ENCODE measurements around the gene SKA1.

SKA1 gene

DNA sequence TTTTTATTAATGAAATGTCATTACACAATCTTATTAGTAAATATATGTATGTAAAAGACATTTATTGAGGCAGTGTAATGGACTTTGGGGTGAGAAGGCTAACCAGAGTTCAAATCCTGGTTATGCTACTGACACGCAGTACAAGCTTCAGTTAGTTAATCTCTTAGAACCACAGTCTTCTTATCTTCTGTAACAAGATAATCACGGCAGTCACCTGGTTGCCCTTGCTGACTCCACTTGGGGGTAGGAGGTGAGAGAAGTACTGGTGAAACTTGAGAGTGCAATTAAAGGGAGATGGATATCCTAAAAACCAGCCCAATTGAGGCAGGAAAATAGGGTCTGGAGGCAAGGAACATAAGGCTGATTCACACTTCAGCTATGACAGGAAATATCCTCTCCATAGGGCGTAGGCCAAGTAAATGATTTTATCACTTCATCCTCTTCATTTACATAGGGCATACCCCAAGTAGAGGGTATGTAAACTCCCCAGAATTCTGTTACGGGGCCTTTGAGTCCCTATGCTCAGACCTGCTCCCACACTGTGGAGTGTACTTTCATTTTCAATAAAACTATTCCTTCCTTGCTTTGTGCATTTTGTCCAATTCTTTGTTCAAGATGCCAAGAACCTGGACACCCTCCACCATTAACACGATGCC is 21.3 kb downstream of the SKA1 start (continued):
- TF ChIP-seq MZF1 (tag by site-specific recombination; IDR thresholded peaks at IDR 0.05; ENCODE audit: borderline replicate concordance) (no peak), HOXC10 (CRISPR knock-in tag; IDR thresholded peaks at IDR 0.05) (no peak), BCL11A (tag by site-specific recombination; IDR thresholded peaks at IDR 0.05; ENCODE audit: low read depth) (no peak), ZNF548 (tag by site-specific recombination; IDR thresholded peaks at IDR 0.05) (no peak), TRIM28 (IDR thresholded peaks at IDR 0.05; ENCODE audit: borderline replicate concordance, low read length) (no peak), ZNF2 (tag by site-specific recombination; IDR thresholded peaks at IDR 0.05) (no peak), ZNF404 (tag by site-specific recombination; IDR thresholded peaks at IDR 0.05) (no peak)

DNA sequence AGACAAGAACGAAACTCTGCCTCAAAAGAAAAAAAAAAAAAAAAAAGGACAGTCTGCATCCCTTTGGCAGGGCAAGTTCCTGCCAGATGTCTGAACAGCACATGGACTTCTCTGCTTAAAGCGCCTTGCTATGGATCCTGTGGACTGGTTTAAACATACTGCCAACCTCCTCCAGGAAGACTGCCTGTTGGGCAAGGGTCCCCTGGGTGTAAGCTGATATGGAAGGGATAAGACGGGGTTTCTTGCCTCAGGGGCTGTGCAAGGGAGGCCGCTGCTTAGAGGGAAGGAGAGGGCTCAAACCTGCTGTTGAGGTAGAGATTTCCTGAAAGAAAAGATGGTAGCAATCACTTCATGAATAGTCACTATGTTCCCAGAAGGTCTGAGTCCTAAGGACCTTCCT is 22.2 kb downstream of the SKA1 start:
- Histone ChIP-seq H3K27ac (ENCODE audit: extremely low read depth, low read depth, low read length) (no peak overlapping the region), H3K36me3 (ENCODE audit: control insufficient read depth in 2 of 2, insufficient read depth in 1 of 2, low read length in 2 of 2) (peaks cover 11 to 14% of the 10 kb centered on the region in 2 experiments), H3K4me1 (ENCODE audit: control insufficient read depth, insufficient read depth, low read length) (peaks cover 3% of the 10 kb centered on the region; the same call in 1 of the 2 replicates), H3K9me3 (ENCODE audit: control insufficient read depth, insufficient read depth, low read depth, low read length) (no peaks in the 10 kb centered on the region), H3K4me3 (ENCODE audit: low read depth, low read length) (no peak overlapping the region)
- CTCF ChIA-PET: interaction anchor here (0.7 kb wide), 1 partner anchor 23 kb away, joined by 5 read pairs; no protein-coding TSS in a partner anchor
- TF ChIP-seq ZNF600 (tag by site-specific recombination; IDR thresholded peaks at IDR 0.05) (peak; percentile 32; the same call in 1 of the 2 replicates), ZNF670 (tag by site-specific recombination; IDR thresholded peaks at IDR 0.05; ENCODE audit: low read depth) (no peak), OVOL3 (tag by site-specific recombination; IDR thresholded peaks at IDR 0.05) (no peak), ZNF423 (tag by site-specific recombination; IDR thresholded peaks at IDR 0.05) (no peak)
- POLR2A ChIA-PET: no interaction called here

GRCh38 chr18:50398099-50398498 is 23.3 kb downstream of the SKA1 start:
- POLR2A ChIA-PET: interaction anchor here (0.5 to 1.4 kb wide), 3 partner anchors 24 to 408 kb away, joined by 3 to 4 read pairs (median 4); partner anchors contain the start of gene SKA1
- Histone ChIP-seq H3K4me1 (ENCODE audit: control insufficient read depth, insufficient read depth, low read length) (peaks cover 4% of the 10 kb centered on the region; the same call in 1 of the 2 replicates), H3K36me3 (ENCODE audit: control insufficient read depth in 2 of 2, insufficient read depth in 1 of 2, low read length in 2 of 2) (peaks cover 3 to 11% of the 10 kb centered on the region in 2 experiments), H3K27ac (ENCODE audit: extremely low read depth, low read depth, low read length) (no peak overlapping the region), H3K4me3 (ENCODE audit: low read depth, low read length) (no peak overlapping the region), H3K9me3 (ENCODE audit: control insufficient read depth, insufficient read depth, low read depth, low read length) (no peaks in the 10 kb centered on the region)
- CTCF ChIA-PET: interaction anchor here (0.7 kb wide), 2 partner anchors 12 to 297 kb away, joined by 4 read pairs; no protein-coding TSS in a partner anchor
- TF ChIP-seq GLI2 (tag by site-specific recombination; IDR thresholded peaks at IDR 0.05; ENCODE audit: borderline replicate concordance, low read depth): no peak
- no peak for TF ChIP-seq ZSCAN23 (tag by site-specific recombination; IDR thresholded peaks at IDR 0.05)
- no peak for TF ChIP-seq ZNF549 (tag by site-specific recombination; IDR thresholded peaks at IDR 0.05)
- TF ChIP-seq, protein P1, sequence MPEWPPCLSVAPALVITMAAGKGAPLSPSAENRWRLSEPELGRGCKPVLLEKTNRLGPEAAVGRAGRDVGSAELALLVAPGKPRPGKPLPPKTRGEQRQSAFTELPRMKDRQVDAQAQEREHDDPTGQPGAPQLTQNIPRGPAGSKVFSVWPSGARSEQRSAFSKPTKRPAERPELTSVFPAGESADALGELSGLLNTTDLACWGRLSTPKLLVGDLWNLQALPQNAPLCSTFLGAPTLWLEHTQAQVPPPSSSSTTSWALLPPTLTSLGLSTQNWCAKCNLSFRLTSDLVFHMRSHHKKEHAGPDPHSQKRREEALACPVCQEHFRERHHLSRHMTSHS (tag by site-specific recombination; IDR thresholded peaks at IDR 0.05): no peak
- TF ChIP-seq ZNF292 (tag by site-specific recombination; IDR thresholded peaks at IDR 0.05; ENCODE audit: borderline replicate concordance, low read depth): no peak
- no peak for TF ChIP-seq ZNF394 (tag by site-specific recombination; IDR thresholded peaks at IDR 0.05; ENCODE audit: borderline replicate concordance)
- TF ChIP-seq ZNF600 (tag by site-specific recombination; IDR thresholded peaks at IDR 0.05): no peak
- no peak for TF ChIP-seq HOXC10 (CRISPR knock-in tag; IDR thresholded peaks at IDR 0.05)
- TF ChIP-seq ZSCAN16 (tag by site-specific recombination; IDR thresholded peaks at IDR 0.05): no peak
- TF ChIP-seq ZNF561 (tag by site-specific recombination; IDR thresholded peaks at IDR 0.05; ENCODE audit: borderline replicate concordance): no peak
- no peak for TF ChIP-seq ZNF157 (tag by site-specific recombination; IDR thresholded peaks at IDR 0.05)
- no peak for TF ChIP-seq ZNF121 (tag by site-specific recombination; IDR thresholded peaks at IDR 0.05)
- no peak for TF ChIP-seq KLF17 (tag by site-specific recombination; IDR thresholded peaks at IDR 0.05)
- no peak for TF ChIP-seq ZNF155 (tag by site-specific recombination; IDR thresholded peaks at IDR 0.05)
- TF ChIP-seq, protein P2, sequence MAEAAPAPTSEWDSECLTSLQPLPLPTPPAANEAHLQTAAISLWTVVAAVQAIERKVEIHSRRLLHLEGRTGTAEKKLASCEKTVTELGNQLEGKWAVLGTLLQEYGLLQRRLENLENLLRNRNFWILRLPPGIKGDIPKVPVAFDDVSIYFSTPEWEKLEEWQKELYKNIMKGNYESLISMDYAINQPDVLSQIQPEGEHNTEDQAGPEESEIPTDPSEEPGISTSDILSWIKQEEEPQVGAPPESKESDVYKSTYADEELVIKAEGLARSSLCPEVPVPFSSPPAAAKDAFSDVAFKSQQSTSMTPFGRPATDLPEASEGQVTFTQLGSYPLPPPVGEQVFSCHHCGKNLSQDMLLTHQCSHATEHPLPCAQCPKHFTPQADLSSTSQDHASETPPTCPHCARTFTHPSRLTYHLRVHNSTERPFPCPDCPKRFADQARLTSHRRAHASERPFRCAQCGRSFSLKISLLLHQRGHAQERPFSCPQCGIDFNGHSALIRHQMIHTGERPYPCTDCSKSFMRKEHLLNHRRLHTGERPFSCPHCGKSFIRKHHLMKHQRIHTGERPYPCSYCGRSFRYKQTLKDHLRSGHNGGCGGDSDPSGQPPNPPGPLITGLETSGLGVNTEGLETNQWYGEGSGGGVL (tag by site-specific recombination; IDR thresholded peaks at IDR 0.05): no peak
- TF ChIP-seq, protein P3, sequence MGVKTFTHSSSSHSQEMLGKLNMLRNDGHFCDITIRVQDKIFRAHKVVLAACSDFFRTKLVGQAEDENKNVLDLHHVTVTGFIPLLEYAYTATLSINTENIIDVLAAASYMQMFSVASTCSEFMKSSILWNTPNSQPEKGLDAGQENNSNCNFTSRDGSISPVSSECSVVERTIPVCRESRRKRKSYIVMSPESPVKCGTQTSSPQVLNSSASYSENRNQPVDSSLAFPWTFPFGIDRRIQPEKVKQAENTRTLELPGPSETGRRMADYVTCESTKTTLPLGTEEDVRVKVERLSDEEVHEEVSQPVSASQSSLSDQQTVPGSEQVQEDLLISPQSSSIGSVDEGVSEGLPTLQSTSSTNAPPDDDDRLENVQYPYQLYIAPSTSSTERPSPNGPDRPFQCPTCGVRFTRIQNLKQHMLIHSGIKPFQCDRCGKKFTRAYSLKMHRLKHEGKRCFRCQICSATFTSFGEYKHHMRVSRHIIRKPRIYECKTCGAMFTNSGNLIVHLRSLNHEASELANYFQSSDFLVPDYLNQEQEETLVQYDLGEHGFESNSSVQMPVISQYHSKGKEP (tag by site-specific recombination; IDR thresholded peaks at IDR 0.05): no peak
- TF ChIP-seq ZBTB21 (tag by site-specific recombination; IDR thresholded peaks at IDR 0.05): no peak

Data from HEK293 (cell line).